ENCODE results near the gene YBEY. TPM values are rescaled to one million over a fixed set of nuclear protein-coding genes. Genes with fewer than 3 reads are reported as not detected.

YBEY gene
- polyA plus RNA-seq, 1 donor: 24.8 TPM

DNA sequence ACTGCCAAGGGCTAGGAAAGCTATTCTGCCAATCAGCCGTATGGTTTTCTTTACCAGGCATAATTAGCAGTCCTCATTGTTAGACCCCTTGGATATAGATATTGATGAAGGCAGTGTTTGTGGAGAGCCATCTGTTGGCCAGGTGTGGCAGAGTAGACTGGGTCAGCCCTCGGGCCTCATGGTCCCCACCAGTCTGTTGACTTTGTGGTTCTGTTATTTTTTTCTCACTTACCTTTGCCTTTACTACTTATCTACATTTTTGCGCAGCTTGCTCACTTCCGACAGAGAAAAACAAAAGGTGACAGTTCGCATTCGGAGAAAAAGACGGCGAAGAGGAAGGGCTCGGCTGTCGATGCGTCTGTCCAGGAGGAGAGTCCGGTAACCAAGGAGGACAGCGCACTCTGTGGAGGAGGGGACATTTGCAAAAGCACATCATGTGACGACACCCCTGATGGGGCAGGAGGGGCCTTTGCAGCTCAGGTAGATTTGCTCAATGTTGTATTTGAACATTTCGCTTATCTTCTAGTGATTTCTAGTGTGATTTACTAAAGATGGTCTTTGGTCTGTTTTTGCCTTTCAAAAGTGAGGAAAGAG is 40.1 kb downstream of the YBEY start:
- DNase-seq: no peak

DNA sequence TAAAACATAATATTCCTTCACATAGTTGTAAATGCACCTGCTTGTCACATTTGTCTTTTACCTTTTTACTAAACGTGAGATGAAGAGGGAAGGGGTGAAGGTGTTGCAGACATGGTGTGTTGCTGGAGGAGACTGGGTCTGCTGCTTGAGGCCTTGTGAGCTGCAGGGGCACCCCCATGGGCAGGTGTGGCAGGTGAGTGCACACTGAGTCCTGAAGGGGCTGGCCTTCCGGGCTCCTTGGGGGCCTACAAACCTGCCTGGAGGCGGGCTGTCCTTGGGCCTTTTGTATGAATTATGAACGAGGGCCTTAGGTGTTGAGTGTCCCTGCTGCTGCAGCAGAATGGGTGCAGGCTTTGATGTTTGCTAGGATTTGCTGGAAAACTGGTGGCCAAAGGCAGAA is 41.6 kb downstream of the YBEY start:
- DNase-seq: no peak

DNA sequence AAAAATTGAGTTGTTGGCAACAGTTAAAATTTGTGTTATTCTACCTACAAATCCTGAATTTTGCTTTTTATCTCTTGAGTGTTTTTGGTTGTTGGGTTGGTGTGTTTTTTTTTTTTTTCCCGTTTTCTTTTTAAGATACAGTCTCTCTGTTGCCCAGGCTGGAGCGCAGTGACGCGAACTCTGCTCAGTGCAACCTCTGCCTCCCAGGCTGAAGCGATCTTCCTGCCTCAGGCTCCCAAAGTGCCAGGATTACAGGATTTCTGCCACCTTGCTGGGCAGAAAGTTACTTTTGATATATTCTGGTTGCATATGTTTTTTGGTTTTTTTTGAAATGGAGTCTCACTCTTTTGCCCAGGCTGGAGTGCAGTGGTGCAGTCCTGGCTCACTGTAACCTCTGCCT is 42.0 kb downstream of the YBEY start:
- DNase-seq: no peak

DNA sequence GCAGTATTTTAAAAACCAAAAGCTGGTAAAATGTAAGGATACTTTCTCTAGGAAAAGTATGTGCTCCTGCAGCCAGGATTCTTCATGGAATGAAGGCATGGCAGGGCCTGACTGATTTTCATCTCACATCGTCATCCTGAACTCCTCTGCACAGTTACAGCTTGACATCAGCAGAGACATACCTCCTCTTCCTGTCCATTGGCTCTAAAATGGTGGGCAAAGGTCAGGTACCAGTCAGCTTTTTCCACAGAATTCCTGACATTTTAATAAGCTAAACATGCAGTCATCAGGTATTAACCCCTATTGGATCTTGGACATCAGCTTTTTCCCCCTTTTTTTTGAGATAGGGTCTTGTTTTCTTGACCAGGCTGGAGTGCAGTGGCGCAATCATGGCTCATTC is 43.7 kb downstream of the YBEY start:
- DNase-seq: no peak

DNA sequence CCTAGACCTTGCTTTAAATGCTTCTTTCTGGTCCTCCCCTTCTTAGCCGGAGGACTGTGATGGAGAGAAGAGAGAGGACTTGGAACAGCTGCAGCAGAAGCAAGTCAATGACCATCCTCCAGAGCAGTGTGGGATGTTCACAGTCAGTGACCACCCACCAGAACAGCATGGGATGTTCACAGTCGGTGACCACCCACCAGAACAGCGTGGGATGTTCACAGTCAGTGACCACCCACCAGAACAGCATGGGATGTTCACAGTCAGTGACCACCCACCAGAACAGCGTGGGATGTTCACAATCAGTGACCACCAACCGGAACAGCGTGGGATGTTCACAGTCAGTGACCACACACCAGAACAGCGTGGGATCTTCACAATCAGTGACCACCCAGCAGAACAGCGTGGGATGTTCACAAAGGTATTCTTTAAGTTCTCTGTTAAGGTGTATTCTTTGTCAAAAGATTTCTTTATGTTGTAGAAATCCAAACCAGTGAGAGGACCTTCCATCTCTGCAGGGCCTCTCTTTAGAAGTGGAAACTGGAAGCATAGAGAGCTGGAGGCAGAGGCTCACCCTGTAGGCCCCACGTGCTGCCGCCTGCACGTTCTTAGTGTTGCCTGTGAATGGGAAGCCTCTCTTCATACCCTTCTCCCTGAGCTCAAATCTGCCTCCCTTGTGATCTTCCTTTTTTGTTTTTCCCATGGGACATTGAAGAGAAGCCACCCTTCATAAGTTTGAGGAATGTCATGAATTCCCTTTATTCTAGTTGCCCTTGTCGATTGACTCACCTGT is 48.4 kb downstream of the YBEY start:
- DNase-seq: no peak

DNA sequence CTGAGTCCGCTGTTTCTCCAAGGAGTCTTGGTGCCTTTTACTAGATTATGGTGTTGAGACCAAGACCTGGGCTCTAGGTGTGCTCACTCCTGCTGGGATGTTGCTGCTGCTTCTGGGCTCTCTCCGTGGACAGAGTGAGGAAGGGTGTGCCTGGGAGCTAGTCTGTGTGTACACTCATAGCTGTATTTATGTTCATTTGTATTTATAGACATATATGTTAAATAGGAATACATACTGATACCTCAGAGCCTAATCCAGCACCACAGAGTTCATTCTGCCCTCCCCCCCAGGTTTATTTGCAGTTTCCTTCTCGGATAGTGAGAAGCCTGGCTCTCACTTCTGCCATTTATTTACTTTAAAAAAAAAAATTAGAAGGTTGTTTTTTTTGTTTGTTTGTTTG is 50.5 kb downstream of the YBEY start:
- DNase-seq: no peak

DNA sequence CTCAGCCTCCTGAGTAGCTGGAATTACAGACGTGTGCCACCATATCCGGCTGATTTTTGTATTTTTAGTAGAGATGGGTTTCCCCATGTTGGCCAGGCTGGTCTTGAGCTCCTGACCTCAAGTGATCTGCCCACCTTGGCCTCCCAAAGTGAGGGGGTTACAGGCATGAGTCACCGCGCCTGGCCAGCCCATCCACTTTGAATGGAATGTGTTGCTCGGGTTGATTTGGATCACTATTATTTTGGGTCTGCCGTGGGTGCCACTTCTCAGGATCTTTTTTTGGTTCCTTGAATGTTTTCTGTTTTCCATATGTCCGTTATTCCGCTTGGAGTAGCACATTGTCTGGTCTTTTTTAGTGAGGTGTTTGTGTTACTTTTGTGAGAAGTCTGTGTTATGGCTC is 54.9 kb downstream of the YBEY start:
- no peak for DNase-seq

DNA sequence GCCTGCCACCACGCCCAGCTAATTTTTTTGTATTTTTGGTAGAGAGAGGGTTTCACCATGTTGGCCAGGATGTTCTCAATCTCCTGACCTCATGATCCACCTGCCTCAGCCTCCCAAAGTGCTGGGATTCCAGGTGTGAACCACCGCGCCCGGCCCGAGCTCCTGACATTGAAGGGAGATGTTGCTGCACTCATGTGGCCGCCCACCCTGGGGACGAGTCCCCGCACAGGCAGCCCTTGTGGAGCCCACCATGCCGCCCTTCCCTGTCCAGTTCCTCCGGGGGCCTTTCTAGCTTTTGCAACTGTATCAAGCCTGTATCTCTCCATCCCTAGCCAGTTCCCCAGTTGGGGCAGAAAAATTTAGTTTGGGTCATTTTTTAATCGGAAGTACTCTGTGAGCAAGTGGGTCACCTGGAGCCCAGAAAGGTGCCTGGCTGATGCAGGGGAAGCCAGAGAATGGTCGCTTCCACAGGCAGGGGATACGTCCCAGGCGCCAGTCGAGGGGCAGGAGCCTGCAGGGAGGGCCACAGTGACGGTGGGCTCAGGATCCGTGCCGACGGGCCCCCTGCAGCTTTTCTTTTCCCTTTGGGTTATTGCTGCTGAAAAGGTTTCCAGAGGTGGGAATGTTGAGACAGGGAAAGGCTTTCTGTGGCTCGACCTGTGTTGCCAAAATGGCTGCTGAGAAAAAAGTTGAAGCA is 58.2 kb downstream of the YBEY start:
- DNase-seq: no peak

DNA sequence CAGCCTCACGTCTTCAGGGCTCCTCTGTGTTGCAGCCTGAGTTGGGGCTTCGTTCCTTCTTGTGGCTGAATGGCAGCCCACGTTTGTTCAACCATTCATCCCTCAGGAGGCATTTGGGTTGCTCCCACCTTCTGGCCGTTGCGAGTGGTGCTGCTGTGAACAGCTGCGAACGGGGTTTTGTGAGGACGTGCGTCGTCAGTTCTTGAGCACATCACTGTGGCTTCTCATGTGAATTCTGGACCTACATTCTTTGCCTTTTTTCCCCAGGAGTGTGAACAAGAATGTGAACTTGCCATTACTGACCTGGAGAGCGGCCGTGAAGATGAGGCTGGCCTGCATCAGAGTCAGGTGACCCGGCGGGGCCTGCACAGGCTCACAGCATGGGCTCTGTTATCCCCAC is 59.7 kb downstream of the YBEY start:
- no peak for DNase-seq

DNA sequence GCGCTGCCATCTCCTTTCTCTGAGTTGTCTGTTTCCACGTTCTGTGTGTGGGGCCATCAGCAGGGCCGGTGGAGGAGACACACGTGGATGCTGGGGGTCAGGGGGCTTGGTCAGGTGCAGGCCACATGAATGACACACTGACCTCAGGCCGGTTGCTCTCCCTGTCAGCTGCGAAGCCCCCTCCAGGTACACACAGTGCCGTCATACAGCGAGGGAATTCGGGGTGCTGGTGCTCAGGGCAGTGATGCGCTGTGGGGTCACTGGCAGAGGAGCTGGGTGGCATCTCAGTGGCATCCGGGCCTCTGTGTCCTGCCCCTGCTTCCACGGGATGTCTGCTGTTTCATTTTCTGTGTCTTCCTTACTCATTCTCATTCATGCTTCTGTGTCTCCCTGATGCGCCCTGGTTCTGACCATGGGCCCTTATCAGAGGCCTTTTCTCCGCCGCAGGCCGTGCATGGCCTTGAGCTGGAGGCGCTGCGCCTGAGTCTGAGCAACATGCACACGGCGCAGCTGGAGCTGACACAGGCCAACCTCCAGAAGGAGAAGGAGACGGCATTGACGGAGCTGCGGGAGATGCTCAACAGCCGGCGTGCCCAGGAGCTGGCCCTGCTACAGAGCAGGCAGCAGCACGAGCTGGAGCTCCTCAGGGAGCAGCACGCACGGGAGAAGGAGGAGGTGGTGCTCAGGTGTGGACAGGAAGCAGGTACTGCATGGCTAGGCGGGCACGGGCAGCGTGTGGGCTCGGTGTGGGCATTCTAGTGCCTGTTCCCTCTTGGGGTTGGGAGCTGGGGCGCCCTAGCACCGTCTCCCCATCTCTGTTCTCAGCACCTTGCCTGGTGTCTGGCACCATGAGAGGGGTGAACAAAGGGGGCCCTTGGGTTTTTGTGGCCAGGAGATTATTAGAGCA is 60.4 kb downstream of the YBEY start:
- DNase-seq: no peak

DNA sequence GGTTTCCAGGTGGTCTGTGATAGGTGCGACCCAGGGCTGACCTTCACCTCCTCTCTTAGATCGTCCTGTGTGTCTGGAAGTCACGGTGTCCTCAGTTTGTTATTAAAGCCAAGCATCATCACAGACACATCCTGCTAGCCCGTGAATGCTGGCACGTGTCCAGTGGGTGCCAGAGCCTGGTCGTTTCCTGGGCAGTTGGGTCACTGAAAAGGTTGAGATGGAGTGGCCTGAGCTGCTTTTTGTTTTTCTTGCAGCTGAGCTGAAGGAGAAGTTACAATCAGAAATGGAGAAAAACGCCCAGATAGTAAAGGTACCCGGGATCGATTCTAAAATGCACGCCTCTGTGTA is 61.0 kb downstream of the YBEY start:
- no peak for DNase-seq

Other genes with a start within 250 kb of the YBEY start
- 161 TPM for gene COL6A2, start 188.2 kb upstream of the YBEY start, polyA plus RNA-seq (ENCODE audit: insufficient read length)
- gene FTCD, start 130.8 kb upstream of the YBEY start, polyA plus RNA-seq (ENCODE audit: insufficient read length): 34.1 TPM
- gene SPATC1L, start 101.9 kb upstream of the YBEY start, polyA plus RNA-seq (ENCODE audit: insufficient read length): 9.0 TPM
- 38.8 TPM for gene LSS, start 57.6 kb upstream of the YBEY start, polyA plus RNA-seq (ENCODE audit: insufficient read length)
- gene MCM3AP, start 731 bp upstream of the YBEY start, polyA plus RNA-seq (ENCODE audit: insufficient read length): 103 TPM
- gene C21orf58, start 37.5 kb downstream of the YBEY start, polyA plus RNA-seq (ENCODE audit: insufficient read length): 22.3 TPM
- gene PCNT, start 37.8 kb downstream of the YBEY start, polyA plus RNA-seq (ENCODE audit: insufficient read length): 43.5 TPM
- 52.4 TPM for gene DIP2A, start 172.5 kb downstream of the YBEY start, polyA plus RNA-seq (ENCODE audit: insufficient read length)